ENCODE measurements around the gene KDM2A.

Gene KDM2A

GRCh38 chr11:67261640-67261945, 142.5 kb downstream of the KDM2A start:
- H3K4me3 ChIP-seq (ENCODE audit: low read depth, low read length): no peak overlapping the region
- DNase-seq (ENCODE audit: low read depth): no peak
- no peak for TF ChIP-seq CTCF (IDR thresholded peaks at IDR 0.05; ENCODE audit: low read depth, low read length, missing control alignments)

- no peak overlapping the region for H3K4me3 ChIP-seq (ENCODE audit: low read depth, low read length)
- no peak for TF ChIP-seq CTCF (IDR thresholded peaks at IDR 0.05; ENCODE audit: low read depth, low read length, missing control alignments)
- DNase-seq (ENCODE audit: low read depth): no peak
These were observed 143.1 kb downstream of the KDM2A start for GRCh38 chr11:67261946-67262681.

GRCh38 chr11:67262731-67263675, 143.9 kb downstream of the KDM2A start:
- TF ChIP-seq CTCF (IDR thresholded peaks at IDR 0.05; ENCODE audit: low read depth, low read length, missing control alignments): peak; percentile 84
- no peak for DNase-seq (ENCODE audit: low read depth)
- no peak overlapping the region for H3K4me3 ChIP-seq (ENCODE audit: low read depth, low read length)

GRCh38 chr11:67264260-67264659, 145.2 kb downstream of the KDM2A start:
- DNase-seq (ENCODE audit: low read depth): no peak
- no peak for TF ChIP-seq CTCF (IDR thresholded peaks at IDR 0.05; ENCODE audit: low read depth, low read length, missing control alignments)
- no peak overlapping the region for H3K4me3 ChIP-seq (ENCODE audit: low read depth, low read length)

GRCh38 chr11:67264877-67265632, 146.0 kb downstream of the KDM2A start:
- no peak overlapping the region for H3K4me3 ChIP-seq (ENCODE audit: low read depth, low read length)
- DNase-seq (ENCODE audit: low read depth): no peak
- no peak for TF ChIP-seq CTCF (IDR thresholded peaks at IDR 0.05; ENCODE audit: low read depth, low read length, missing control alignments)

- DNase-seq (ENCODE audit: low read depth): no peak
- peak; percentile 68 for TF ChIP-seq CTCF (IDR thresholded peaks at IDR 0.05; ENCODE audit: low read depth, low read length, missing control alignments)
- peak overlapping the region; percentile 25; the same call in 1 of the 2 replicates for H3K4me3 ChIP-seq (ENCODE audit: low read depth, low read length)
These were observed 146.8 kb downstream of the KDM2A start for GRCh38 chr11:67265633-67266448.

All from GM12864 (cell line).